Putamen (tissue), 1 donor: Measurements from ENCODE around the gene ISOC1.

ENCODE experiments used
- DNase-seq: peaks from one replicate; pipeline ENCODE4 v3.0.0-alpha.2; 2016; ENCODE audit warnings: low spot score

ISOC1 gene

DNA sequence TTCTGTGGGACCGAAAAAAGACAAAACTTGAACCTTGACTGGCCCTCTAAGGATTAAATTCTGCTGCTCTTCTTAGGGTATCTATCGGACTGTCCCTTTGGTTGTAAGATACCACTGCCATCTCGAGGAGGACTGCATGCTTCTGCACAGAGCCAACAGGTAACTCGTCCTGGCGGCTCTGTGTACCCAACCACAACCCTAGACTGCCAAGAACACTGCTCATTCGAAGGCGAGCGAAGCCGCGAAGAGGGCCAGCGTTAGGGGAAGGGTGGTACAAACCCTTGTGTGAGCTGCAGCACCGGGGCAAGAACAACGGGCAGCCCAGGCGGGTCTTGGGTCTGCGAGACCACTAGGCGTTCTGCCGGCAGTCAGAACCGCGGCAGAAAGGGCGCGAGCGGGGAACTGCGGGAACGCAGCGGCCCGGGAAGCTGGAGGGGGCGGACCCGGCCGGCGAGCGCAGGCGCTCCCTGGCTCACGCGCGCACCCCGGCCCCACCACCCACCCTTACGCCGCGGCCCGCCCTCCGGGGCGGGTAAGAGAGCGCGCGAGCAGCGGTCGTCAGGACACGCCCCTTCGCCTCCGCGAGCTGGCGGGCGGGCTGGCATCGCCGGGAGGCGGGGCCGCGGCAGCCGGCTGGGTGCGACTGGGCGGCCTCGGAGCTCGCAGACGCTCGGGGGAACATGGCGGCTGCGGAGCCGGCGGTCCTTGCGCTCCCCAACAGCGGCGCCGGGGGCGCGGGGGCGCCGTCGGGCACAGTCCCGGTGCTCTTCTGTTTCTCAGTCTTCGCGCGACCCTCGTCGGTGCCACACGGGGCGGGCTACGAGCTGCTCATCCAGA, at the start of gene ISOC1:
Gene ISOC1, plus strand, starts transcription at position 663 of the 837 bp plus-strand sequence. Its CDS starts 18 bp downstream, at position 681.
- DNase-seq, result peak; percentile 94

- no peak for DNase-seq
Observed at GRCh38 chr5:129046151-129046550, 48.4 kb upstream of the ISOC1 start.

DNA sequence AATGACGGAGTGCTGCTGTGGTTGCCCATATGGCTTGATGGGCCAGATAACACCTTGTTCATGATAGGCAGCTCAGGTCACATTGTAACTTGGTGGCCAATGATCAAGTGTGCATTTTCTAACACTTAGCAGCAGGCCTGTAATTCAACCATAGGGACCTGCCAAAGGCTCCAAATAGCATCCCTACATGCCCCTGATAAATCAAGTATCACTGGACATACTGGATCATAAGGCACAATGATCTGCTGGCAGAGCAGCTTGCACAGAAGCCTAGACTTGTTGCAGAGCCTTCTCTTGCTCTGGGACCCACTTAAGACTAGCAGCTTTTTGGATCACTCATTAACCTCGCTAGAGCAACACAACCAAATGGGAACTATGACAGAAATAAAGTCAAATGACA, 46.0 kb upstream of the ISOC1 start:
- DNase-seq, result no peak

- no peak for DNase-seq
Observed at GRCh38 chr5:129049126-129049799, 45.3 kb upstream of the ISOC1 start.

GRCh38 chr5:129051283-129051682, 43.3 kb upstream of the ISOC1 start:
- DNase-seq, result no peak

DNA sequence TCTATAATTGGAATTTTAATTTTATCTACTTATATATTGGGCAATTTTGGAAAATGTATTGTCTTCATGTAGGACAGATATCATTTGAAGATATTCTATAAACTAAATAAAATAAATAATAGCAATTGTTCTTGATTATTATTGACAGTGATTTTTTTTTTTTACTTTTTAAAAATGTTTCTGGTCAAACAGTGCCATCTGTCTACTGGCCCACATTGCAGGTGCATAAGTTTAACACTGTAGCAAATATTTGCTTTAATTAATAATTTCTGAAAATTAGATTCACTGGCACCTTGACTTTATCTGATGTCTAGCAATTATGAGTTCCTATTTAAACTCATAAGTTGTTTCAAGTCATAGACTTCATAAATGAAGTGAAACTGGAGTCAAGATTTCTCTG, 41.1 kb upstream of the ISOC1 start:
- DNase-seq, result no peak

DNA sequence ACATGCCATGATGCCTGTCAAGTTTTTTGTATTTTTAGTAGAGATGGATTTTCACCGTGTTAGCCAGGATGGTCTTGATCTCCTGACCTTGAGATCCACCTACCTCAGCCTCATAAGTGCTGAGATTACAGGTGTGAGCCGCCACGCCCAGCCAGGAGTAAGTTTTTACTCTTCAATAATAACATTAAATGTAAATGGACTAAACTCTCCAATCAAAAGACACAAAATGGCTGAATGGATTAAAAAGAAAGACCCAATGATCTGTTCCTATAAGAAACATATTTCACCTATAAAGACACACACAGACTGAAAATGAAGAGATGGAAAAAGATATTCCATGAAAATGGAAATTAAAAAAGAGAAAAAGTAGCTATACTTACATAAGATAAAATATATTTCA, 37.2 kb upstream of the ISOC1 start:
- no peak for DNase-seq

- no peak for DNase-seq
Observed at GRCh38 chr5:129061849-129062248, 32.7 kb upstream of the ISOC1 start.

- DNase-seq, result peak; percentile 34
Observed at GRCh38 chr5:129063483-129064113, 31.0 kb upstream of the ISOC1 start.

DNA sequence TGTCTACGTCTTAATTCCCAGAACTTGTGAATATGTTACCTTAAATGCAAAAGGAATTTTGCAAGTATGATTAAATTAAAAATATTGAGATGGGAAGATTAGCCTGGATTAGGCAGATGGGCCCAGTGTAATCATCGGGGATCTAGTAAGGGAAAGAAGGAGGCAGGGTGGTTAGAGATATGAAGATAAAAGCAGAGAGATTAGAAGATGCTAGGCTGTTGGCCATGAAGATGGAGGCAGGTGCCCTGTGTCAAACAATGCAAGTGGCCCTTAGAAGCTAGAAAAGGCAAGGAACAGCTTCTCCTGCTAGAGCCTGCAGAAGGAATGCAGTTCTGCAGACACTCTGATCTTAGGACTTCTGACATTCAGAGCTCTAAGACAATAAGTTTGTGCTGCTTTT, 28.8 kb upstream of the ISOC1 start:
- DNase-seq, result no peak

DNA sequence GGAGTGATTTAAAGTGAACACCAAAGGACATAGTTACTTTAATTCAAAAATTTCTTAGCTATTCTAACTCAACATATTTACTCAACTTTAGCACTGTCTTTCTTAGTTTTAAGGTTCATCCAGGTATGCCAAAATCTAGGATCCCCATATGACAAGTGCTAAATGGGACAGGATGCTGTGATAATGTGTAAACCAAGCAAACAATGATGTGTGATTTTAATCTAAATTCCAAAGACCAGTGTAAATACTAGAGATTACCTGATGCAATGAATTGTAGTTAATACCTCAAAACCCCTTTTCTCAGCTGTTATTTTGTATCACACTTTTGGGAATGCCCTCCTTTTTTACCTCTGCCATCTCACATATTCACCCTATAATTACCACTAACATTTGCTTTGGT, 26.8 kb upstream of the ISOC1 start:
- no peak for DNase-seq

DNA sequence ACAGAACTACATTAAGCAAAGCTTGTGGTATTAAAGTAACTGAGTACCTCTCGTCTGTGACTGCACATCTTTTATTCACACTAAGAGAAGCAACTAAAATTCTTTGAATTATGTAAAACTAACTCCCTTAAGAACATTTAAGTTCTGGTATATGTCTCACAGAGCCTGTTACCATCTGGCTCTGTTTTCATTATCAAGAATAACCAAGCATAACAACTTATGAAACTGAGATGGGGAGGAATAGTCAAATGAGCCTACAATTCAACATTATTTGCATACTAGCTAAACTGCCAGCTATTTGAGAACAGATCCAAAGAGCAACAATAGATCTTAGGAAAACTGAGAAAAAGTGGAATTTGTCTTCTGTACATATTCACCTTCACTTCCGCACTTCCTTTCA, 25.3 kb upstream of the ISOC1 start:
- no peak for DNase-seq

DNA sequence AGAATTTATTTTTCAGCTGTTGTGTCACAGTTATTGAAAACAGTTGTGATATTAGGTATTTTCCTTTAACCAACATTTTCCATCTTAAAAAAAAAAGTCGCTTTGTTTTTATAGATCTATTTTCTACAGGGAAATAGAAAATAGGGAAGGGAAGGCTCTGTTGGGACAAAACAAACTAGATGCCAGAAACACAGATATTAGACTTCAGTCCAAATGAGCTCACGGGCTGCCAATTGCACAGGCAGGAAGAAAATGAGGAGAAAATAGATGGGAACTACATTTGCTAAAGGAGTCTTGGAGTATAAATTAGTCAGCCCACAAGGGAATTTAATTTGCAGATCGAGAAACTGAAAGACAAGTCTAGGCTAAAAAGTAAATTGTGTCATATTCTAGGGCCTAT, 21.4 kb upstream of the ISOC1 start:
- DNase-seq, result no peak

DNA sequence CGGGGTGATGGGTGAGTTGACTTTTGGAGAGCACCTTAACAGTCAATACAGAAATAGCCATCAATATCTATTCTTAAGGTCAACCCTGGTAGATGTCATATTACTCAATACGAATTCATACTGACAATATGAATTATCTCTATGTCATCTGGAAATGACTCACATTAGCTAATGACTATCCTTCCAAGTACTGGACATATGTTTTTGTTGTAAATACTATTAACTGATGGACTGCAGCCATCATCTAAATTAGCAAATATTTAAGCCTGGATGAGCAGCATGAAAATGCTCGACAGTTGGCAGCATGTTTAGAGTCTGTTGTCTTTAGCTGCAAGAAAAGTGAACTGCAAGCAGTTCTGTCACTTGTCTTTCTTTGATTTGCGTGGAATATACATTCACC, 19.6 kb upstream of the ISOC1 start:
- no peak for DNase-seq

- no peak for DNase-seq
Observed at GRCh38 chr5:129077433-129078075, 17.0 kb upstream of the ISOC1 start.

DNA sequence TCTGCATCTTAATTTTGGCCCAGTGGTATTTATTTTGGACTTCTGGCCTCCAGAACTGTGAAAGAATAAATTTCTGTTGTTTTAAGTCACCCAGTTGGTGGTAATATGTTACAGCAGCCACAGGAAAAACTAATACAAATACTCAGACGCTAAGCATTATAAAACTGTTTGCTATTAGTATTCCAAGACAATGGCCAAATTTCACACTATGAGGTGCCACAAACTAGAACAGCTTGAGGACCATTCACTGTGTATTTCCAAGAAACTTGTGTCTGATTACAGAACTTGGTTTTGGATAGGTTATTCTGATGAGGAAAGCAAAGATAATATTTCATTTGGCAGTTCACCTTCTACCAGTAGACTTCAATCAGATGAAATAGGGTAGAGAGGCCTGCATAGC, 16.3 kb upstream of the ISOC1 start:
- no peak for DNase-seq

GRCh38 chr5:129078660-129079059, 15.9 kb upstream of the ISOC1 start:
- DNase-seq, result no peak

DNA sequence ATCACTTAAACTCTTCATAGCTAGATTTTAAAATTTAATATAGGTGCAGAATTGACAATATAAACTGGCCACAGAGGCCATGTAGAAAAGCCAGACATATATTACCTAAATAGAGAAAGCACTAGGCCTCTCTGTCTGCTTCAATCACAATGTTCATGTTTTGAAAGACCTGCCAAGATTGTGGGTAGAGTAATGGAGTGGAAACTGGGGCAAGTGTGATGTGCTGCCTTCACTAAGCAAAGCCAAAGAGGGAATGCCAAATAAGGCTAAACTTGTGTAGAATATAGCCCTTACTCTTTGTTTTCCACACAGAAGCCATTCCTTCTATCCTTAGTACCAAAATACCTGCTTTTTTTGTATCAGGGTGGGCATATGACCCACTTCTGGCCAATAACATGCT, 15.1 kb upstream of the ISOC1 start:
- DNase-seq, result peak; percentile 33

GRCh38 chr5:129080766-129081165, 13.8 kb upstream of the ISOC1 start:
- no peak for DNase-seq

DNA sequence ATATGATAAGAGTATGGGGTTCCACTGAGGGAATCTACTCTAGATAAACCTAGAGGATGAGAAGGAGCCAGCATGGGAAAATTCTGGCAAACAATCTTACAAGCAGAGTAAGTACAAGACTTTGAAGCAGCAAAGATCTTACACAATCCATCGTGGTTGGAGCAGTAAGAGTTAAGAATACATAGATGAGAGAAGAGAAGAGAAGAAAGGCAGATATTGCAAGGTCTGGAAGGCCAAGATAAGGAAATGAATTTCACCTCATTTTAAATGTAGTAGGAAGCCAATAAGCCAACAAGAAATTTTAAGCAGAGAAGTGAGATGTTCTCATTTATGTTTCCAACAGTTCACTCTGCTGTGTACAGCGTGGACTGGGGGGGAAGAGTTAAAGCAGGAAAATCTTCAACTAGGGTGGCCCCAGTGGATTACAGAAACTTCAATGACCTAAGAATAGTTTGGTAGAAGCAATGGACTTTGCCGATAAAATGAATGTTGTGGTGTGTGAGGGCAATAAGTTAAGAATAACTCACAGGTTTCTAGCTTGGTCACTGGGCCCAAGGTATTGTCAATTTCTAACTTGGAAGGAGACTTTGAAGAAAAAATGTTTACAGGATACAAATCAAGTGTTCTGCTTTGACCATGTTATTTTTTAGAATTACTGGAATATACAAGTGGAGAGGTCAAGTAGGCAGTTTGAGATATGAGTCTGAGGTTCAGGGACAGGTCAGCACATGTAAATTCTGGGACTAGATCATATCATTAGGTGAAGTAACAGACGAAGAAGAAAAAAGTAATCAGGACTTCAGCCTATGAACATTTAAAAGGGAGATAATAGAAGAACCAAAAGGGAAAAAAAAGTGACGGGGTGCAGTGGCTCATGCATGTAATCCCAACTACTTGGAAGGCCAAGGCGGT, 12.1 kb upstream of the ISOC1 start:
- DNase-seq, result no peak
